Body of pancreas (tissue), 2 donors: Measurements from ENCODE around the gene NPEPPS. TPM values are rescaled to one million over a fixed set of nuclear protein-coding genes. Genes with fewer than 3 reads are reported as not detected.

Experiments
- small RNA-seq: library from RNA; depleted of rRNA; stranded (forward); fragments of <200 nt; gene quantifications from one replicate; pipeline ENCODE3, GENCODE V24; 2016
- total RNA-seq, 2 donors: library from RNA; depleted of rRNA; stranded (reverse); fragments of >200 nt; gene quantifications; one replicate each; pipeline ENCODE4 v1.1.0, GENCODE V29; 2016

NPEPPS gene
- total RNA-seq, 2 donors from 2014 or later, result 77.5 to 92.4 TPM

Small RNA genes within 50 kb of the gene (small RNA-seq; reads per million reads assigned to genes)
- not detected for gene RF00019

Other genes with a start within 250 kb of the NPEPPS start
- 10 to 100 TPM in 1 of 2 donors, 1 to 10 TPM in 1; 2.6 to 10.6 TPM for gene EFCAB13, start 207.2 kb upstream of the NPEPPS start, total RNA-seq
- 100 to 1,000 TPM in 1 of 2 donors, 10 to 100 TPM in 1; 73.4 to 137 TPM for gene KPNB1, start 118.8 kb downstream of the NPEPPS start, total RNA-seq
- gene TBKBP1, start 163.1 kb downstream of the NPEPPS start, total RNA-seq, result 10 to 100 TPM in 1 of 2 donors, 1 to 10 TPM in 1; 8.0 to 13.2 TPM
- gene TBX21, start 202.1 kb downstream of the NPEPPS start, total RNA-seq, result 1 to 10 TPM in 1 of 2 donors, not detected in 1; 1.0 TPM